Hypothalamus (tissue), 51 donors: ENCODE measurements around the gene ARL5A.
A peak's percentile ranks its signal among the peaks of the same experiment; 100 is the strongest.
"Not testable (repeated sequence)": the region's sequence is repeated elsewhere in the genome, so short reads cannot be mapped to it uniquely, and the experiment has no call there.

Experiments used
- DNase-seq, 51 donors: peaks; one replicate each; lab custom pipeline; 2025; lab: John Stamatoyannopoulos, UW

Gene ARL5A

DNA sequence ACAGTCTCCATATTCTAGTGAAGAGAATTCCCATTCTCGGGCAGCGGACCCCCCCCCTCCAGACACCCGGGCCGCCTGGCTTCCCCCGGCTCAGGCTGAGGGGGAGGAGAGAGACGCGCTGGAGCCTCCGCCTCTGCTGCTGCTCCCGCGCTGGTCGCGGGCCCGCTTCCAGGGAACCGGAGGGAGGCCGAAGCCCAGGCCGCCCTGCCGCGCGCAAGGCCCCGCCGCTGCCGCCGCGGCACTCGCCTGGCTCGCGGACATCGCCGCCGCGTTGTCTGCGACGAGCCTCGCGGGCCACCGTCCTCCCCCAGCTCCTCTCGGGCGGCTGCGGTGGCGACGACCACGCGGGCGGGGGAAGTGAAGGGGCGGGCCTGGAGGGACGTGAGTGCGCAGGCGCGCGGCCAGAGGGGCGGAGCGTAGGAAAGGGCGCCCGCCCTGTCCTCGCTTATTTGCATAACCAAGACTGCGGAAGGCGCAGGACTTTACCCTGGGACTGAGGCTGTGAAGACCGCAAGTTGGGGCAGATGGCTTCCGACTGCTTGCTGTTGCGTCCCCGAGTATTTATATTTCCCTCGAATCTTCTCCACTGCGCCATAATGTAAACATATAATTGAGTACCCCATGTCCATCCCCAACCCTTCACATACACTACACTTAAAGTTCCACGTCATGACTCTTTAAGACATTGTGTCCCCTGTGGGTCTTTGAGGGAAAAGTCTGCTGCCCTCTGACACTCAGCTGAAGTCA lies at the start of gene ARL5A:
Gene ARL5A (minus strand): TSS at position 279 of the 747 bp plus-strand sequence. CDS start 245 bp downstream, at position 34.
- DNase-seq: peak; percentile 54 to 96 (median 91)

DNA sequence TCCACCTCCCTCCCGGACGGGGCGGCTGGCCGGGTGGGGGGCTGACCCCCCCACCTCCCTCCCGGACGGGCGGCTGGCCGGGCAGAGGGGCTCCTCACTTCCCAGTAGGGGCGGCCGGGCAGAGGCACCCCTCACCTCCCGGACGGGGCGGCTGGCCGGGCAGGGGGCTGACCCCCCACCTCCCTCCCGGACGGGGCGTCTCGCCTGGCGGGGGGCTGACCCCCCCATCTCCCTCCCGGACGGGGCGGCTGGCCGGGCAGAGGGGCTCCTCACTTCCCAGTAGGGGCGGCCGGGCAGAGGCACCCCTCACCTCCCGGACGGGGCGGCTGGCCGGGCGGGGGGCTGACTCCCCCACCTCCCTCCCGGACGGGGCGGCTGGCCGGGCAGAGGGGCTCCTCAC lies 47.4 kb upstream of the ARL5A start:
- not testable (repeated sequence) for DNase-seq

- no peak for DNase-seq
These were observed 44.2 kb upstream of the ARL5A start for GRCh38 chr2:151872463-151872862.

DNA sequence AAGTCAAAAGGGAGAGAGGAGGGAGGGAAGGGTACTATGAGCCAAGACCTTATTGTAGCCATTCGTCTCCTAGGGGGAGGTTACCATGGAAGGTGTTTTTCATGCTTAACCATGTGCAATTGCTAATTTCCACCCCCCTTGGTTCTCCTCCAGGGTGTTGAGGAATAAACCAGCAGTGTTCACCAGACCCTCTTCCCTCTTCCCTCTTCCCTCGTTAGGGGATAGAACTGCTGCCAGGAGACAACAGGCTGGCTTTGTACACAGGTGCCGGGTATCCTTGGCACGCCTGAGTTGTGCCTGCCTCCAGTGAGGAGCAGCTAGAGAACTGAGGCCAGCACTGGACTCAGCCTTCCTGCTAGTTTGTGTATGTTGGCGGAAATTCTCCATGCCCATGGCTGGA lies 41.1 kb upstream of the ARL5A start:
- peak in 18 of 51 donors; percentile 2 to 52 (median 16) for DNase-seq

- no peak for DNase-seq
These were observed 34.5 kb upstream of the ARL5A start for GRCh38 chr2:151862700-151863099.

- no peak for DNase-seq
These were observed 33.0 kb upstream of the ARL5A start for GRCh38 chr2:151861174-151861573.

- no peak for DNase-seq
These were observed 32.5 kb upstream of the ARL5A start for GRCh38 chr2:151860613-151861146.

- DNase-seq: no peak
These were observed 32.0 kb upstream of the ARL5A start for GRCh38 chr2:151860210-151860609.

DNA sequence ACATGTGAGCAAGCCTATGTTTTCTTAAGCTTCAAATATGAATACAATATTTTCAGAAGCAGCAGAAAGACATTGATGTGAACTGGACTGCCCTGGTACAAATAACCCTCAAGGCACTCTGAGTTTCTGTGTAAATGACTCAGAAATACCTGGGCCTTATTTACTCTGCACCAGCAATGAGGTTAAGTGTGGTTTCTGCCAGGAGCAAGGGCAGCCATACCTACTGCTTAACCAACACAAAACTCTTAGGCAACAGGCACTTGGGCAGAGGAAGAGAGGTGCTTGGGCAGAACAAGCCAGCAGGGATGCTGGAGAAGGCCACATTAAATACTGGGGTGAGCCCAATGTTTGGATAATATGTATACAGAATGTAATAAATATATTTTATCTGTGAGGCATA lies 29.4 kb upstream of the ARL5A start:
- no peak for DNase-seq

- no peak for DNase-seq
These were observed 26.9 kb upstream of the ARL5A start for GRCh38 chr2:151855111-151855510.

GRCh38 chr2:151853070-151853758 lies 25.0 kb upstream of the ARL5A start:
- DNase-seq: no peak

DNA sequence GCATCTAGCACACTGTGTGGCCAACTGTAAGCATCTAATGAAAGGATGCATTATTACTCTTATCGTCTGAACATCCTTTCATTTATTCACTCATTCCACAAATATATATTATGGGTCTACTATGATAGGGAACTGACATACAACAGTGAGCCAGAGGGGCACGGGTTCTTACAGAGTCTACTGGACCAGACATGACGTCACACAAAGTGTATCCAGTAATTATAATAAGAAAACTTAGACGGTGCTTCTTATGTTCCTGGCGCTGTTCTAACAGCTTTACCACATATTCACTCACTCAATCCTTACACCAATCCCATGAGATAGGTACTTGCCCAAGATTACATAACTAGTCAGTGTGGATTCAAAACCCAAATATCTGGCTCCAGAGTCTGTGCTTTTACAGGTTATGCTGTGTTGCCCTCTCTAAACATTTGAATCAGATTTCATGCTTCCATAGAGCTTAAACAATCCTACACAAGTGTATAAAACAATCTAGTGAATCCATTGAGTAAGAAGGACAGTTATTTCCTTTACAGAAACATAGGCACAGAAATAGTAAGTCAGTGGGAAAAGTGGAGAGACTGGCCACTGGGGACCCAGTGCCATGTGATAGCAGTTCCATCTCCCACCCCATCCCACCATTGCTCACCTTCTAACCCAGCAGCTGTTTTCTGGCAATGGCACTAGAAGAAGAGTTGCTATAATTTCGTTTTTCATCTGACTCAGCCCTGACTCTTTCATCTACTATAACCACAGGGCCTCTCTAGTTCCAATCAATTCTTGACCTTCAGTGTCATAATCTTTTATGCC lies 24.2 kb upstream of the ARL5A start:
- DNase-seq: no peak

DNA sequence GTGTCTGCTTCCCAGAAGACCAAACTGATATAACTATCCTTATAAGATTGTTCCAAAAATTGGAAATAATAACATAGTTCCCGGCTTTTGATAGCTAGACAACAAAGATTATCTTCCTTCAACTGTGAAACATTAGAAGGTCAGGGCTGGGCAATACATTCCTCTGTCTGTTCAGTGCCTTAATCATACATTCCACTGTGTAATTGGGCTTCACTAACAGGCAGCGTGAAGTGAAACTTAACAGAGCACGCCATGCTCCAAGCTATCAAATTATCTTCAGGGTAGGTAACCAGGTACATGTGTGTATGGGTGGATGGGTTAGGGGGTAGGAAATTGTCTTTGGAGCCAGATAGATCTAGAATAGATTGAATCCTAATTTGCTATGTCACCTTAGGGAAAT lies 23.5 kb upstream of the ARL5A start:
- DNase-seq: no peak

GRCh38 chr2:151849413-151850010 lies 21.3 kb upstream of the ARL5A start:
- DNase-seq: no peak

DNA sequence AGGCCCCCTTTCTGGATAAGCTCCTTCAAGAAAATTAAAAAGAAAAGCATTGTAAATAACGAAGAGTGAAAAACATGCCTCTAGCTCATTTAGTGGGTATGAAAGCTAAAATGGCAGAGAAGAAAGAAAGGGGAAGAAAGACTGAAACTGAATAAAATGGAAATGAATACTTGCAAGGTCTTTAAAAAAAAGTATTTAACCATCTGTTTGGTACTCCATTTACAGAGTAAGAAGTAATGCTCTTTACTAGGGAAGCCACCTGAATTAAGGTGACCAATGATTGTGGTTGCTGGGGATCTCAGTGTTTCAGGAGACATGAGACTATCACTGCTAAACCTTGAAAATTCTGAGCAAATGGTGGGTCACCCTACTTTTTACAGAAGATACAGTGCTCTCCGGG lies 17.7 kb upstream of the ARL5A start:
- no peak for DNase-seq

GRCh38 chr2:151845481-151845880 lies 17.3 kb upstream of the ARL5A start:
- no peak for DNase-seq

GRCh38 chr2:151844211-151844896 lies 16.1 kb upstream of the ARL5A start:
- DNase-seq: no peak

DNA sequence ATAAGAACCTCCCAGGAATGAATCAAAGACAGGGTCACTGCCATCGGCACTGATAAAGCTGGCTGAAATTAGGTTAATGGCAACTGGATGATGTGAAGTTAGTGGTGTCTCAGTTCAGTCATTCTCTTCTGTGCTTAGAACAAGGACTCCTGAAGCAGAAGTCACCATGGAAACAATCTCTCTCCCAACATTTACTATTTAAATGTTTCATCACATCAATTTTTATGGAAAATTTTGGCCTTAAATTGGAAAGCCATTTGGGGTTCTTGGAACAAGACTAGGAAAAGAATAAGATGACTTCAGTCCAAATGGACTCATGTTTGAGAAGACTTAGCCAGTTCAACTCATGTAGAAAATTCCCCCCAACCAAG lies 15.5 kb upstream of the ARL5A start:
- DNase-seq: no peak

DNA sequence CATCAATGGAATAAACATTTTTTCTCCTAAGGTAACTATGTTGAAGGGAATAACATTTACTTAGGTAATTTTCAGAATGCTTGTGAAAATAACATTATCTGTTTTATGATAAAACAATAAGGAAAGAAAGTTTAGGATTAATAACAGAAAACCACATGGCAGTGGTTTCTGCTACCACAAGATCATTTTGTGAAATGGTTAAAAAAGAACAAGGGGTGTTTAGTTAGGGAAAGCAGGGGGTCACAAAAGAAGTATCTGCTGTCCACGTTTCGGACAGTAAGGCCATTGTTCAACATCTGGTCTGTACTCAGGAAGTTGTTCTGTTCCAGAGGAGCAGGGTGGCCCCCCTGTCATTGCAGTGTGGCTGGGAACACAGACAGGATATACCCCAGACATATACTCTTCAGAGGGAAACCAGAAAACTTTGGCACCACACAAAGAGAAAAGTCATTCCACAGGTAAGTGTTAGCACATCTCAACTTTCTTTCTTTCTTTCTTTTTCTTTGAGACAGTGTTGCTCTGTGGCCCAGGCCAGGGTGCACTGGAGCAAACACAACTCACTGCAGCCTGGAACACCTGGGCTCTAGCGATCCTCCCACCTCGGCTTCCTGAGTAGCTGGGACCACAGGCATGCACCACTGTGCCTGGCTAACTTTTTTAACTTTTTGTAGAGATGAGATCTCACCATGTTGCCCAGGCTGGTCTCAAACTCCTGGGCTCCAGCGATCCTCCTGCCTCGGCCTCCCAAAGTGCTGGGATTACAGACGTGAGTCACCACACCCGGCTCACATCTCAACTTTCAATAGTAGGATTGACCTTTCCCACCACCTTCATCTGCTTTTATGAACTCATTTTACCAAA lies 14.8 kb upstream of the ARL5A start:
- DNase-seq: peak in 1 of 51 donors; percentile 4
